ENCODE results near the gene NT5DC4.

The NT5DC4 gene

DNA sequence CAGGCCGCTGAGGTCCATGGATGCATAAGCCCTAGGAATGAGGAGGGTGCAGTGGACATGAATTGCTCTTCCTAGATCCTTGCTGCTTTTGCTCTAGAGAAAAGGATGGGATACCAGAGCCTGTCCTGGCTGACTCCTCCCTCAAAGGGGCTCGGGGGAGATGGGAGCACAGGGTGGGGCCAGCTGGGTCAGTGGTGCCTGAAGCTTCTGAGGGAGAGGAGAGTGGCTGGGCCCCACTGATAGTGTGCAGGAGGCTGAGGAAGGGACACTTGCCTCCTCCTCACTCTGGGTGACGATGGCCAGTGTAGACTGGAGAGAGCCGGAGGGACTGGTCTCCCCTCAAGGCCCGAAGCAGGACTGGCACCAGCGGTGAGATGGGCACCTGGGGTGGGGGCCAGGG, at the start of gene NT5DC4:
Gene NT5DC4, plus strand, starts transcription at position 236 of the 400 bp plus-strand sequence. Its CDS starts 60 bp downstream, at position 296.
- H3K27ac ChIP-seq (ENCODE audit: low read depth, low read length), result no peak within 1 kb of the TSS
- H3K4me3 ChIP-seq (ENCODE audit: low read depth in 1 of 2, low read length in 2 of 2), result no peak within 1 kb of the TSS
- peaks cover 0 to 2% of the 10 kb centered on the region in 2 donors for H3K4me1 ChIP-seq (ENCODE audit: control insufficient read depth in 1 of 2, insufficient read depth in 2 of 2, low read length in 2 of 2)
- H3K36me3 ChIP-seq (ENCODE audit: control insufficient read depth in 1 of 2, insufficient read depth in 2 of 2, low read length in 2 of 2), result no peaks in the 10 kb centered on the region
- H3K27me3 ChIP-seq (ENCODE audit: control insufficient read depth in 1 of 2, insufficient read depth in 2 of 2, low read length in 2 of 2), result no peaks in the 10 kb centered on the region
- H3K9me3 ChIP-seq (ENCODE audit: control insufficient read depth in 1 of 2, low read length in 2 of 2), result no peaks in the 10 kb centered on the region
- no peak within 1 kb of the TSS for H3K9ac ChIP-seq (ENCODE audit: low read depth in 1 of 2, low read length in 2 of 2)

- no peaks in the 10 kb centered on the region for H3K4me1 ChIP-seq (ENCODE audit: control insufficient read depth in 1 of 2, insufficient read depth in 2 of 2, low read length in 2 of 2)
- H3K4me3 ChIP-seq (ENCODE audit: low read depth in 1 of 2, low read length in 2 of 2), result no peak overlapping the region
- no peak overlapping the region for H3K9ac ChIP-seq (ENCODE audit: low read depth in 1 of 2, low read length in 2 of 2)
- no peak overlapping the region for H3K27ac ChIP-seq (ENCODE audit: low read depth, low read length)
- H3K27me3 ChIP-seq (ENCODE audit: control insufficient read depth in 1 of 2, insufficient read depth in 2 of 2, low read length in 2 of 2), result no peaks in the 10 kb centered on the region
- no peaks in the 10 kb centered on the region for H3K9me3 ChIP-seq (ENCODE audit: control insufficient read depth in 1 of 2, low read length in 2 of 2)
- H3K36me3 ChIP-seq (ENCODE audit: control insufficient read depth in 1 of 2, insufficient read depth in 2 of 2, low read length in 2 of 2), result no peaks in the 10 kb centered on the region
Observed at GRCh38 chr2:112671801-112672200, 49.0 kb upstream of the NT5DC4 start.

DNA sequence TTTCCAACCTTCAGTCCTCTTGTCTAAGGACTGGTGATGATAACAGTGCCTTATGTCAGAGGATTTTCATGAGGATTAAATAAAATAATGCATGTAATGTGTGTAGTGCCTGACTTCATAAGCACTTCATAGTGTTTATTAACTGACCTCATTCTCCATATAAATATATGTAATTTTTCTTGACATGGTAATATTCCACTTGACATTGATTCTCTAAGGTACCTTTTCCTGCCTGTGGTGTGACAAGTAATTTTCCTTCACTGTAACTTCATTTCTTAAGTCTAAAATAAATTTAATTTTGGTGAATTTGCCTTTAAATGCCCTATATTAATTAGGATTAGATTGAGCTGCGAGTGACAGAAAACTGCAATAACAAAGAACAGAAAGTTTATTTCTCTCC, 47.8 kb upstream of the NT5DC4 start:
- Histone ChIP-seq H3K4me1 (ENCODE audit: control insufficient read depth in 1 of 2, insufficient read depth in 2 of 2, low read length in 2 of 2) (no peaks in the 10 kb centered on the region), H3K27me3 (ENCODE audit: control insufficient read depth in 1 of 2, insufficient read depth in 2 of 2, low read length in 2 of 2) (no peaks in the 10 kb centered on the region), H3K9ac (ENCODE audit: low read depth in 1 of 2, low read length in 2 of 2) (no peak overlapping the region), H3K9me3 (ENCODE audit: control insufficient read depth in 1 of 2, low read length in 2 of 2) (no peaks in the 10 kb centered on the region), H3K4me3 (ENCODE audit: low read depth in 1 of 2, low read length in 2 of 2) (no peak overlapping the region), H3K36me3 (ENCODE audit: control insufficient read depth in 1 of 2, insufficient read depth in 2 of 2, low read length in 2 of 2) (no peaks in the 10 kb centered on the region), H3K27ac (ENCODE audit: low read depth, low read length) (no peak overlapping the region)

DNA sequence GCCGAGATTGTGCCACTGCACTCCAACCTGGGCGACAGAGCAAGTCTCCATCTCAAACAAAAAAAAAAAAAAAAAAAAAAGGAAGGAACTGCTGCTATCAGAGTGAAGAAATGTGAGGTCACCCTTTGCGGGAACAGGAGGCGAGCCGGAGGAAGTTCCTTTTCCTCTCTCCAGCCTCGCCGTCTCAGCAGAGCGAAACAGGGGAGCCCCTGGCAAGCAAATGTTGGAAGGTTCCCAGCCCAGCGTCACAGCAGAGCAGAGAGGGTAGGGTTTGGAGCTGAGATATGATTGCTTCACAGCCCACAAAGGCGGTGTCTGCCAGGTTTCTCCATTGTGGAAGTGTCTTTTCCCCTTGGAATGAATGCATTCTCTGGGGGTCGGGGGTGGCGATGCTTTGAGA, 46.6 kb upstream of the NT5DC4 start:
- Histone ChIP-seq H3K9ac (ENCODE audit: low read depth in 1 of 2, low read length in 2 of 2) (no peak overlapping the region), H3K4me1 (ENCODE audit: control insufficient read depth in 1 of 2, insufficient read depth in 2 of 2, low read length in 2 of 2) (no peaks in the 10 kb centered on the region), H3K4me3 (ENCODE audit: low read depth in 1 of 2, low read length in 2 of 2) (no peak overlapping the region), H3K36me3 (ENCODE audit: control insufficient read depth in 1 of 2, insufficient read depth in 2 of 2, low read length in 2 of 2) (no peaks in the 10 kb centered on the region), H3K9me3 (ENCODE audit: control insufficient read depth in 1 of 2, low read length in 2 of 2) (no peaks in the 10 kb centered on the region), H3K27ac (ENCODE audit: low read depth, low read length) (no peak overlapping the region), H3K27me3 (ENCODE audit: control insufficient read depth in 1 of 2, insufficient read depth in 2 of 2, low read length in 2 of 2) (no peaks in the 10 kb centered on the region)

GRCh38 chr2:112679484-112679883, 41.3 kb upstream of the NT5DC4 start:
- Histone ChIP-seq H3K36me3 (ENCODE audit: control insufficient read depth in 1 of 2, insufficient read depth in 2 of 2, low read length in 2 of 2) (no peaks in the 10 kb centered on the region), H3K9ac (ENCODE audit: low read depth in 1 of 2, low read length in 2 of 2) (no peak overlapping the region), H3K27ac (ENCODE audit: low read depth, low read length) (no peak overlapping the region), H3K9me3 (ENCODE audit: control insufficient read depth in 1 of 2, low read length in 2 of 2) (no peaks in the 10 kb centered on the region), H3K27me3 (ENCODE audit: control insufficient read depth in 1 of 2, insufficient read depth in 2 of 2, low read length in 2 of 2) (no peaks in the 10 kb centered on the region), H3K4me1 (ENCODE audit: control insufficient read depth in 1 of 2, insufficient read depth in 2 of 2, low read length in 2 of 2) (peaks cover 0 to 12% of the 10 kb centered on the region in 2 donors), H3K4me3 (ENCODE audit: low read depth in 1 of 2, low read length in 2 of 2) (no peak overlapping the region)

DNA sequence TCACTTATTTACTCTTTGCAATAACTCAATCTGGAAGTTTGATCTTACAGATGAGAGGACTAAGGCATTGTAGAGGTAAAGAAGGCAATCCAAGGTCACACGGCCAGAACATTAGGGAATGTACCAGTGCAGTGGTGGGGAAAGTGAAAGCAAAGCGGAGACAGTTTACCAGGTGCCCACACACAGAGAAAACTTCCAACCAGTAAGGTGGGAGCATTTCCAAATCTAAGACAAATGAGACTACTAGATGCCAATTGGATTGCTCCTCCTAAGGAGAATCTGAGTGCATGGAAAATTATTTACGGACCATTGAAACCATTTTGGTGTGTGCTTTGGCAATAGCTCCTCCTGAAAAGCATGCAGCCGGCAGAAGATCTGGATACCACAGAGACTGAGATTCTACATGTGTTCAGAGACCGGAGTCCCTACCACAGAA, 40.1 kb upstream of the NT5DC4 start:
- Histone ChIP-seq H3K36me3 (ENCODE audit: control insufficient read depth in 1 of 2, insufficient read depth in 2 of 2, low read length in 2 of 2) (no peaks in the 10 kb centered on the region), H3K27me3 (ENCODE audit: control insufficient read depth in 1 of 2, insufficient read depth in 2 of 2, low read length in 2 of 2) (no peaks in the 10 kb centered on the region), H3K4me3 (ENCODE audit: low read depth in 1 of 2, low read length in 2 of 2) (no peak overlapping the region), H3K9ac (ENCODE audit: low read depth in 1 of 2, low read length in 2 of 2) (no peak overlapping the region), H3K9me3 (ENCODE audit: control insufficient read depth in 1 of 2, low read length in 2 of 2) (no peaks in the 10 kb centered on the region), H3K27ac (ENCODE audit: low read depth, low read length) (no peak overlapping the region), H3K4me1 (ENCODE audit: control insufficient read depth in 1 of 2, insufficient read depth in 2 of 2, low read length in 2 of 2) (peaks cover 0 to 12% of the 10 kb centered on the region in 2 donors)

DNA sequence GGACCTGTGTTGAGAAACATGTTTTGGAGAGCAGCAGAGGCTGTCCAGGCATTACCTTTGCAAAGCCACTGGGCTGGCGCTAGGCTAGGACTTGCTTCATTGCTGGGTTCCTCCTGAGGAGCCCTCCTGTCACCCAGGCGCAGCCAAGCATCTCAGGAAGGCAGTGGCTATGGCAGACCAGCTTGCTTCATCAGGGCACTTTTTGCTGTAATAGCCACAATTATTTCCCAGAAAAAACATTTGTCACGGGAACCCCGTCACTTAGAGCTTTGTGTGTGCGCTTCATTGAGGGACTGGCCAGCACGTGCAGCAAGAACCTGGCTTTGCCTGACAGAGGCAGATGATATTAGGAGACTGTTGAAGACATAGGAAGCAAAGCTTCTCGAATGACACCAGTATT, 38.7 kb upstream of the NT5DC4 start:
- no peaks in the 10 kb centered on the region for H3K36me3 ChIP-seq (ENCODE audit: control insufficient read depth in 1 of 2, insufficient read depth in 2 of 2, low read length in 2 of 2)
- no peak overlapping the region for H3K4me3 ChIP-seq (ENCODE audit: low read depth in 1 of 2, low read length in 2 of 2)
- no peaks in the 10 kb centered on the region for H3K9me3 ChIP-seq (ENCODE audit: control insufficient read depth in 1 of 2, low read length in 2 of 2)
- peaks cover 0 to 12% of the 10 kb centered on the region in 2 donors for H3K4me1 ChIP-seq (ENCODE audit: control insufficient read depth in 1 of 2, insufficient read depth in 2 of 2, low read length in 2 of 2)
- no peak overlapping the region for H3K9ac ChIP-seq (ENCODE audit: low read depth in 1 of 2, low read length in 2 of 2)
- no peaks in the 10 kb centered on the region for H3K27me3 ChIP-seq (ENCODE audit: control insufficient read depth in 1 of 2, insufficient read depth in 2 of 2, low read length in 2 of 2)
- no peak overlapping the region for H3K27ac ChIP-seq (ENCODE audit: low read depth, low read length)

GRCh38 chr2:112683550-112684414, 37.0 kb upstream of the NT5DC4 start:
- no peak overlapping the region for H3K27ac ChIP-seq (ENCODE audit: low read depth, low read length)
- H3K9me3 ChIP-seq (ENCODE audit: control insufficient read depth in 1 of 2, low read length in 2 of 2), result no peaks in the 10 kb centered on the region
- no peaks in the 10 kb centered on the region for H3K36me3 ChIP-seq (ENCODE audit: control insufficient read depth in 1 of 2, insufficient read depth in 2 of 2, low read length in 2 of 2)
- H3K4me1 ChIP-seq (ENCODE audit: control insufficient read depth in 1 of 2, insufficient read depth in 2 of 2, low read length in 2 of 2), result peaks cover 0 to 12% of the 10 kb centered on the region in 2 donors
- no peak overlapping the region for H3K4me3 ChIP-seq (ENCODE audit: low read depth in 1 of 2, low read length in 2 of 2)
- no peaks in the 10 kb centered on the region for H3K27me3 ChIP-seq (ENCODE audit: control insufficient read depth in 1 of 2, insufficient read depth in 2 of 2, low read length in 2 of 2)
- no peak overlapping the region for H3K9ac ChIP-seq (ENCODE audit: low read depth in 1 of 2, low read length in 2 of 2)

DNA sequence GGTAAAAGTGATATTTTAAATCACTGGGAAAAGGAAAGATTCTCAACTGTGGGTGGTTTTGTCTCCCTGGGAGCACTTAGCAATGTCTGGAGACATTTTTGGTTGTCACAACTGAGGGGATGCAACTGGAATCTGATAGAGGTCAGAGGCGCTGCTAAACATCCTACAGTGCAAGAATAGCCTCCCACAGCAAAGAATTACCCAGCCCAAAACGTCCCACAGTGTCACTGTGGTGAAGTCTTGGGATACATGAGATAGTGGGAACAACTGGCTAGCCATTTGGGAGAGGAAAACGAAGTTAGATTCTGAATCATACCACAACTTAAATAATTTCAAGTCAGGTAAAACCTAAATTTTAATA, 36.4 kb upstream of the NT5DC4 start:
- H3K4me1 ChIP-seq (ENCODE audit: control insufficient read depth in 1 of 2, insufficient read depth in 2 of 2, low read length in 2 of 2), result peaks cover 0 to 12% of the 10 kb centered on the region in 2 donors
- H3K27me3 ChIP-seq (ENCODE audit: control insufficient read depth in 1 of 2, insufficient read depth in 2 of 2, low read length in 2 of 2), result no peaks in the 10 kb centered on the region
- no peak overlapping the region for H3K27ac ChIP-seq (ENCODE audit: low read depth, low read length)
- no peak overlapping the region for H3K9ac ChIP-seq (ENCODE audit: low read depth in 1 of 2, low read length in 2 of 2)
- no peaks in the 10 kb centered on the region for H3K9me3 ChIP-seq (ENCODE audit: control insufficient read depth in 1 of 2, low read length in 2 of 2)
- H3K36me3 ChIP-seq (ENCODE audit: control insufficient read depth in 1 of 2, insufficient read depth in 2 of 2, low read length in 2 of 2), result no peaks in the 10 kb centered on the region
- H3K4me3 ChIP-seq (ENCODE audit: low read depth in 1 of 2, low read length in 2 of 2), result no peak overlapping the region

- no peak overlapping the region for H3K27ac ChIP-seq (ENCODE audit: low read depth, low read length)
- H3K27me3 ChIP-seq (ENCODE audit: control insufficient read depth in 1 of 2, insufficient read depth in 2 of 2, low read length in 2 of 2), result no peaks in the 10 kb centered on the region
- no peak overlapping the region for H3K4me3 ChIP-seq (ENCODE audit: low read depth in 1 of 2, low read length in 2 of 2)
- no peaks in the 10 kb centered on the region for H3K36me3 ChIP-seq (ENCODE audit: control insufficient read depth in 1 of 2, insufficient read depth in 2 of 2, low read length in 2 of 2)
- H3K9me3 ChIP-seq (ENCODE audit: control insufficient read depth in 1 of 2, low read length in 2 of 2), result no peaks in the 10 kb centered on the region
- H3K4me1 ChIP-seq (ENCODE audit: control insufficient read depth in 1 of 2, insufficient read depth in 2 of 2, low read length in 2 of 2), result peaks cover 0 to 12% of the 10 kb centered on the region in 2 donors
- no peak overlapping the region for H3K9ac ChIP-seq (ENCODE audit: low read depth in 1 of 2, low read length in 2 of 2)
Observed at GRCh38 chr2:112685271-112685884, 35.4 kb upstream of the NT5DC4 start.
